NCI-H748 (cell line): ENCODE results near the gene RFX2.
"Not testable (repeated sequence)": the region's sequence is repeated elsewhere in the genome, so short reads cannot be mapped to it uniquely, and the experiment has no call there.

Source experiments
- DNase-seq: peaks from one replicate; lab custom pipeline; 2025; ENCODE audit not compliant: unreplicated experiment; lab: John Stamatoyannopoulos, UW

The RFX2 gene

GRCh38 chr19:6041991-6042481, 68.3 kb downstream of the RFX2 start:
- DNase-seq, result peak; percentile 47

GRCh38 chr19:6041071-6041470, 69.2 kb downstream of the RFX2 start:
- DNase-seq, result no peak

- DNase-seq, result no peak
Observed at GRCh38 chr19:6039566-6040225, 70.6 kb downstream of the RFX2 start.

GRCh38 chr19:6038634-6039405, 71.5 kb downstream of the RFX2 start:
- DNase-seq, result no peak

GRCh38 chr19:6035026-6035425, 75.3 kb downstream of the RFX2 start:
- DNase-seq, result no peak

- no peak for DNase-seq
Observed at GRCh38 chr19:6034512-6034911, 75.8 kb downstream of the RFX2 start.

GRCh38 chr19:6033744-6034264, 76.5 kb downstream of the RFX2 start:
- DNase-seq, result no peak

GRCh38 chr19:6032827-6033226, 77.5 kb downstream of the RFX2 start:
- no peak for DNase-seq

- no peak for DNase-seq
Observed at GRCh38 chr19:6032381-6032780, 77.9 kb downstream of the RFX2 start.

GRCh38 chr19:6030214-6030507, 80.1 kb downstream of the RFX2 start:
- DNase-seq, result no peak

- no peak for DNase-seq
Observed at GRCh38 chr19:6026390-6027227, 83.7 kb downstream of the RFX2 start.

- DNase-seq, result not testable (repeated sequence)
Observed at GRCh38 chr19:6024756-6025155, 85.5 kb downstream of the RFX2 start.

GRCh38 chr19:6023936-6024335, 86.4 kb downstream of the RFX2 start:
- DNase-seq, result no peak

GRCh38 chr19:6023085-6023682, 87.1 kb downstream of the RFX2 start:
- DNase-seq, result no peak

GRCh38 chr19:6022570-6023064, 87.7 kb downstream of the RFX2 start:
- DNase-seq, result no peak

- DNase-seq, result peak; percentile 81
Observed at GRCh38 chr19:6021878-6022569, 88.3 kb downstream of the RFX2 start.

- peak; percentile 95 for DNase-seq
Observed at GRCh38 chr19:6020972-6021805, 89.1 kb downstream of the RFX2 start.

GRCh38 chr19:6020166-6020882, 90.0 kb downstream of the RFX2 start:
- peak; percentile 94 for DNase-seq

GRCh38 chr19:6018786-6019185, 91.5 kb downstream of the RFX2 start:
- peak; percentile 2 for DNase-seq
